GM08714 (cell line): ENCODE measurements around the gene ARHGEF25.
A peak's percentile ranks its signal among the peaks of the same experiment; 100 is the strongest.
"Not testable (repeated sequence)": the region's sequence is repeated elsewhere in the genome, so short reads cannot be mapped to it uniquely, and the experiment has no call there.

Source experiments
- H3K4me3 ChIP-seq: fragments of 200-500 bp; sonication (Bioruptor generic); 2 replicates; pipeline ENCODE4 v1.5.1; 2014; ENCODE audit warnings: mild to moderate bottlenecking, low read length, inconsistent platforms
- ZNF274 ChIP-seq: IDR thresholded peaks from 2 replicates; pipeline ENCODE4 v1.6.1; 2012; ENCODE audit warnings: mild to moderate bottlenecking, low read depth, low read length

The ARHGEF25 gene

DNA sequence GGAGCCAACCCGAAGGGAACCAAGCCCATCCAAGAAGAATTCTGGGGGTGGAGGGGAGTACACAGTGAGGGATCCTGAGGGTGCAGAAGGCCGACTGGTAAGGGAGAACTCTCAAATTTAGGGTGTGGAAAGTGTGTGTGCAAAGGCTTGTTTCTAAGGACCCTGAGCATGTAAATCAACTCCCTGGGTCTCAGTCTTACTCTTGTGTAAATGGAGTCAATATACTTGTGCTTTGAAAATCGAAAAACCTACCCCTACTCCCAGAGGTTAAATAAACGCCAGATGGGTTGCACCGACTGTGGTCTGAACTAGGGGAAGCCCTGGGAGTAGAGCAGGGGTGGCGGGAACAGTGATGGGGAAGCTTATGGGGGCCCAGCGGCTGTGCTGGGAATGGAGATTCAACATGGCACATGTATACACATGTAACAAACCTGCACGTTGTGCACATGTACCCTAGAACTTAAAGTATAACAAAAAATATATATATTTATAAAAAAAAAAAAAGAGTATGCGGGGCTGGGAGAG is 15.7 kb downstream of the ARHGEF25 start:
- no peak for TF ChIP-seq ZNF274
- no peak overlapping the region for H3K4me3 ChIP-seq

DNA sequence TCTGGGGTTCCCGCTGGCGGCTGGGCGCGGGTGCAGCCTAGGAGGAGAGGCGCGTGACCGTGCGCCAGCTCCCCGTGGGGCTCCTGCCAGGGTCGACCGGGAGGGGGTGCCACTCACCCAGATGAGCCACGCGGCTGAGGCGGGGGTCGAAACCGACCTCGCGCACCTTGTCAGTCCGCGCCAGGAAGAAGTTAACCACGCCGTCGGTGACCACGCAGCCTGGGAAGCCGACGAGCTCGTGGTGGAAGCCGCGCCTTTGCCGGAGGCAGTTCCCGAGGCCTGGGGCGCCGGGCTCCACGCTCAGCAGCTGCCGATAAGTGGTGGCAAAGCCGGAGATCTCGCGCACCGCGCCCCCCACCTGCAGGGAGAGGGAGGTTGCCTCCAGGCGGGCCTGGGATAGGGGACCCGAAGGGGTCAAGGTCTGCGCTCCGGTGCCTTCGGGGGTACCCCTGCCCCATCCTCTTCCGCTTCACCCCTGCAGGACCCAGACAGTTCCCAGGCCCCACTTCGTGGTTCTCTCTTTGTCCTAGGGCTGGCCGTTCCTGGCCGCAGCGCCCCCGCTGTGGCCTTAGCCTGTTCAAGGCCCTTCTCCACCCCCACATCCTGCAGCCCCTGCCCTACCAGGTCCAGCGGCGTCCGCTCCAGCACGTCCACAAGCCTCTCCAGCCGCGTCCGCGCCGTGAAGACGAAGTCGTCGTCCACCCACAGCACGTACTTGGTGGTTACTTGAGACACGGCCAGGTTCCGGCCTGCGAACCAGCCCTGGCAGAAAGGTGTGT is 16.5 kb downstream of the ARHGEF25 start:
- TF ChIP-seq ZNF274 = no peak
- no peak overlapping the region for H3K4me3 ChIP-seq

DNA sequence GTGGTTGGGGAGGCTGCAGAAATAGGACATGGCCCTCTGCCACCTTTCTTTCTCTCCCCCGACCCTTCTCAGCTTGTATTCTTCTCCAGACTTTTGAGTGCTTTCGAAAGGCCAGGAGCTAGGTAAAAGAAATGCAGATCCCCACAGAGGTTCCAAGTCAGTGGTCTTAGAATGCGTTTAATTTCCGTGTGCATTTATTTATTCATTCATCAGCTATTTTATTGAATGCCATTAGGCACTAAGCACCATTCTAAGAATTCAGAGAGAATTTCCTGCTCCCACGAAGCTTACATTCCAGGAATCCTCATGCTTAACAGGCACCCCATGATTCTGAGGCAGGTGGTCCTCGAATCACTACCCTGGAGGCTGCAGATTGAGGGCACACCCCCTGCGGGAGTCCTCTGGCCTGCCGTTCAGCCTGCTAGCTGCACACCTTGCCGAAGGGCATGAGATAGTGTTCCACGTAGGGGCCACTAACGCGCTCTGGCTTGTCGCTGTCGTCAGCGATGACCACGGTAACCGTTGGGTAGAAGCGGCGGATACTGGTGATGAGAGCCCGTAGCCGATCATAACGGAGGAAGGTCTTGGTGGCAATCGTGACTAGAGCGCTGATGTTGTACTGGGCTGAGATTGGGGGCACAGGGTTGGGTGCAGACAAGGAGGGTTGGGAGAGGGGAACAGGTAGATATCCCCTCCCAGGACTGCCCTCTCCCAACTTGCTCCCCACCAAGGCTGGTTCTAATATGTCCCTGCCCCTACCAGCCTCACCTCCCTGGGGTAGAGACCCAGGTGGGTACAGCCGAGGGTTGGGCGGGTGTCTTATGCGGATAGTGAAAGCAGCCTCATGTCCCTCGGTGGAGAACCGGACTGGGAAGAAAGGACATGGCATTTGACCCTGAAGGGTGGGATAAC is 17.3 kb downstream of the ARHGEF25 start:
- no peak overlapping the region for H3K4me3 ChIP-seq

DNA sequence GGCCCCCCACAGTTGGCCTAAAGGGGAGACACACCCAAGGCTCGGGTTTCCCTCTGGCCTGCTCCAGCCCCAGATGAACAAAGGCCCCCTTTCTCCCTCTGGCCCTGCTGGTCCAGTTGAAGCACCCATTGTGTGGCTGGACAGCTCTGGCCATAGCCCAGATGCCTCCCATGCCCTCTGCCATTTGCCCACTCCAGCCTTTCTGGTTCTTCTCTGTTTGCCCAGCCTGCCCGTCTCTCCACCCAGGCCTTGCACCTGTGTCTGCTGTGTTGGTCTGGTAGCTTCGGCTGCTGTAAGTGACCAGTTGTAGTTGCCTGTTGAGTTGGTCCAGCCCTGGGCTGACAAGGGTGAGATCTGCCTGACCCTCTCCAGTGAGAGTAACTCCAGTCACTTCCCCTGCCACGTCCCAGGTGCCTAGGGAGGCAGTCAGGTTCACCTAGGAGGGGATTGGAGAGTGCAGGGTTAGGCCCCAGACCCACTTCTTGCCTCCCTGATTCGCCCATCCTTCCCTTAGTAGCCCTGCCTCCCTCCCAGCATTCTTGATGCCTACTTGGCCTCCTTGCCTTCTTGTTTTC is 18.7 kb downstream of the ARHGEF25 start:
- no peak for TF ChIP-seq ZNF274
- no peak overlapping the region for H3K4me3 ChIP-seq

More for the DNA sequence above, 17.3 kb downstream of the ARHGEF25 start:
- no peak for TF ChIP-seq ZNF274

DNA sequence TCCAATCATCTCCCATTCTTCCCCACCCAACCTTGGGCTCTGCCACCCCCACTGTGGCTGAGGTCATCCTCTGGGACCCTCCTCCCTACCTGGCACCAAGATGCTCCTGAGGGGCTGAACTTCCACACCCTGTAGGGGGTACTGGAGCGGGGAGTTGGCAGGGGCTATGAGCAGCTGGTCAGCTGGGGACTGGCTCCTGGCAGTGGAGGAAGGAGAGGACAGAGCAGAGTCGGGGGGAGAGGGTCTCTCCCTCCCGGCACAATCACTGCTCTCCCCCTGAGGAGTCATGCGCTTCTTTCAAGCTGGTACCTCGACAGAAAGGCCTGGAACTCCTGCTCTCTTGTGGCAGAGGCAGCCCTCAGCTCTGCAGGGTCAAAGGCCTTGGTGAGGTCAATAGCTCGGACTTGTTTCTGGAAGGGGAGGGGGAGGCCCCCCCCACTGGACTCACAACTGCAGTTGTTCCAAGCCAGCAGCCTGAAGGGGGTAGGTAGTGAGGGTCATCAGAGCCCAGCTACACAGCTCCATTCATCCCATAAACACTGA is 19.7 kb downstream of the ARHGEF25 start:
- H3K4me3 ChIP-seq = no peak overlapping the region
- no peak for TF ChIP-seq ZNF274

DNA sequence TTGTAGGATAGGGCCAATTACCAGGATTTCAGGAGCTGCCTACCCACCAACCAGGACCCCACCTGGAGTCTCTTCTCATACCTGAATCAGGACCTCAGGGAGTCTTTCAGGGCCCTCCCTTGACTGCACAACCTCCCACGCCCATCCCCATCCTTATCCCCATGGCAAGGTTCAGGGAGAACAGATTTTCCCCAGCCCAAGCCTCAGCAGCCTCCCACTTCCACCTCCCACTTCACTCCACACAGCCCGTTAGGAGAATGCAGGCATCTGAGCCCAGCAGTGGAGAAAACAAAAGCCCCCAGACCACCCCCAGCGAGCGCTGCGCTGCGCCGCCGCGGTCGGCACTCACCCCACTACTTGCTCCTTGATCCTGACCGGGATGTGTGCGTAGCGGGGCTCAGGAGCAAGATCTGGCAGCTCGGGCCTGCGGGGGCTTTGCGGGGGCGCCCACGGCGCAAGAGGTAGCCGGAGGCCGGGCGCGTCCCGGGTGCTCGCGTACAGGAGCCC is 20.4 kb downstream of the ARHGEF25 start:
- no peak overlapping the region for H3K4me3 ChIP-seq
- no peak for TF ChIP-seq ZNF274

DNA sequence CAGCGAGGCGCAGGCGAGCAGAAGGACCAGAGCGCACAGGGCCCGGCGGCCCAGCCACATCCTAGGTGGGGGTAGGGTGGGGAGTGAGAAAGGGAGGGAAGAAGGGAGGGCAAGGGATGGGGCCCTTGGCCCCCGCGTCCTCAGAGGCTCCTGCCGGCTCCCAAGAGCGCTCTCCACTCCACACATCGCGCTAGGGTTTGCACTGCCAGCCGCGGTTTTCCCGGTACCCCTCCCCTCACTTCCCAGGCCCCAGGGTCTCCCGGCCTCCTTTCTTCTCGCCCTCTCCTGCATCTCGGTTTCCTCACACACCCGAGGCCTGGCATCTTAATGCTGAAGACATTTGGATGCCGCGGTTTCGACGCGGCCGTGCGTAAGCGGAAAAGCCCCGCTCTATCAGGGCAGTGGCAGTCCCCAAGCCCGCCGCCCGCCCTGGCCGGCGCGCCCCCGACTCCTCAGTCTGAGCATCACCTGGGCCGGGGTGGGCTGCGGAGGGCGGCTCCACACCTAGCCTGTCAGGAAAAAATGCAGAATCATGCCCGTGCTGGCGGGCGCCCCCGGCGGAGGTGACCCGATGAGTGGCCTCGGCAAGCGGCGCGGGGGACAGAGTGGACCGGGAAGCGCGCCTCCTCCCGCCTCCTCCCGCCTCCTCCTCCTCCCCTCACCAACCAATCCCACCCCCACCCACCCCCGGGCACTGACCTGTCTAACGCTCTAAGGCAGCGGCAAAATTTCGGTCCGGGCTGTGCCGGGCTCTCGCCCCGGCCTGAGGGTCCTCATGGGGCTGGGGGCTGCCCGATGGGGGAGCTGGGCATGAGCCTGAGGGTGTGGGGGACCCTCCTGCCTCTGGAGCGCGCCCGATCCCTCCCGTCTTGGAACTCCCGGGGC is 21.1 kb downstream of the ARHGEF25 start:
- TF ChIP-seq ZNF274 = no peak
- peak overlapping the region; percentile 65 for H3K4me3 ChIP-seq

DNA sequence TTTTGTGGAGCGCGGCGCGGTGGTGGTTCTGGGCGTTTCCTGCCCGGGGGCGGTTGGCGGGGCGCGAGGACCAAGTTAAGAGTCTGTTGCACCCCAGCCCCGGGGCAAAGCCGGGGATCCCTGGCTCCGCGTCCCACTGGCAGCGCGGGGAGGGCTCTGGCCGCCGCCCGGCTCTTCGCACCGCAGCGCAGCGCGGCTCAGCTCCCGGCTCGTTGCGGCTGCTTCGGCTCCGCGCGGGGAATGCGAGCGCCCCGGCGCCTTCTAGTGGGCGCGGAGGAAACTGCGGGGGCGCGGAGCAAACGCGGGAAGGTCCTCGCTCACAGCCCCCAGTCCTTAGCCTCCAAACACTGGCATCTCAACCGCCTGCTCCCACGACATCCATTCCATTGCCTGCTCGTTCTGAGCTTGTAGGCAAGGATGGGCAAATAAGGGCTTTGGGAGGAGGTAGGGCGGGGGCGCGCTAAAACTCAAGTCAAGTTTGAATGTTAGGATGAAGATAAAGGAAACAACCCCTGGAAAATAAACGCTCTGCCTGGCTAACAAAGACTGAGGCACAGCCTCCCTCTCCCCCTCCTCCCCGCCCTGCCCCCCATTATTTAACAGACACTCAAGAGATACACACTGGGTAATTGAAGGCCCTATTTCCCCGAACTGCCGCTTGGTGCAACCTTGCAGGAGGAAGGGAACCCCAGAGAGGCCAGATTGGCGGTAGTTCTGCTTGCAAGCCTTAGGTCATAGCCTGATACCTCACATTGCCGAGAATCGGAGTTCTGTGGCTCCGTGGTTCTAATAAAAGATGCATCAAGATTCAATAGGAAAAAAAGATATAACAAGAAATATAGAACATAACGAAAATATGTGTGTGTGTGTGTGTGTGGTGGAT is 22.0 kb downstream of the ARHGEF25 start, which contains the start of gene B4GALNT1:
B4GALNT1 (minus strand) TSS at position 244 of the 883 bp plus-strand sequence. CDS start 1,069 bp downstream, outside the sequence.
- peak within 1 kb of the TSS; percentile 65 for H3K4me3 ChIP-seq
- no peak for TF ChIP-seq ZNF274

DNA sequence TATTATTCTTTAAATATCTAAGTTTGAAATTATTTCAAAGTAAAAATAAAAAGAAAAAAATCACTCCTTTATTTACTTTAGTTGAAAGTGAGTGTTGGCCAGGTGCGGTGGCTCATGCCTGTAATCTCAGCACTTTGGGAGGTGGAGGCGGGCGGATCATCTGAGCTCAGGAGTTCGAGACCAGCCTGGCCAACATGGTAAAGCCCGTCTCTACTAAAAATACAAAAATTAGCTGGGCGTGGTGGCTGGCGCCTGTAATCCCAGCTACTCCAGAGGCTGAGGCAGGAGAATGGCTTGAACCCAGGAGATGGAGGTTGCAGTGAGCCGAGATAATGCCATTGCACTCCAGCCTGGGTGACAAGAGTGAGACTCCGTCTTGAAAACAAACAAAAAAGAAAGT is 25.5 kb downstream of the ARHGEF25 start:
- not testable (repeated sequence) for H3K4me3 ChIP-seq

DNA sequence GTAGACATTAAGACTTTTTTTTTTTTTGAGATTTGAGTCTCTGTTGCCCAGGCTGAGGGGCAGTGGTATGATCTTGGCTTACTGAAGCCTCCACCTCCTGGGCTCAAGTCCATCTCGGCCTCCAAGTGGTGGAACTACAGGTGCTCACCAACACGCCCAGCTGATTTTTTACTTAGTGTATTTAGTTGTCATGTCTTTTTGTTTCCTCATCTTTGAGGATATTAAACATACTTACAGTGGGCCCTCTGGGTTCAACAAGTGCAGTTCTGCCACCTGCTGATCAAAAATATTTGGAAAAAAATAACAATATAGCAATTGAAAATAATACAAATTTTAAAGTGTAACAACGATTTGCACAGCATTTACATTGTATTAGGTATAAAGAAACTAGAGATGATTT is 26.1 kb downstream of the ARHGEF25 start:
- no peak overlapping the region for H3K4me3 ChIP-seq
- TF ChIP-seq ZNF274 = no peak

DNA sequence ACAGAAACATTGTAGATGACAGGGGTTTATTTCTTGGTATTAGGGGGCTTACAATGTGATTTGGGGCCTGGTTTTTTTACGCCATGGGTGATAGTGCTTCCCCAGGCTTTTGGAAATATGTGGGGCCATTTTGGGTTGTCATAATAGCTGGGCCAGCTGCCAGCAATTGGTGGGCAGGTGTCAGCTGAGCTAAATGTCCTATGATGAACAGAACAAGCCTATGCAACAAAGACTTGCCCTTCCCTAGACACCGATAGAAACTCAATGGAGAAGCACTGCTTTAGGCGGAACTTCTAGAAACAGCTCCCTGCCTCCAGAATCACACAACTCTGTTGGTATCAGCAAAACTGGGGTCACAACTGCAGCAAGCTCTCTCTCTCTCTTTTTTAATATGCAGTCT is 26.9 kb downstream of the ARHGEF25 start:
- H3K4me3 ChIP-seq = no peak overlapping the region
- TF ChIP-seq ZNF274 = no peak
